ENCODE results near the gene INSC.

- TF ChIP-seq CTCF (conservative IDR thresholded peaks at IDR 0.05; ENCODE audit: low read depth, low read length): no peak
- TF ChIP-seq EZH2 (IDR thresholded peaks at IDR 0.05; ENCODE audit: low read length, unreplicated experiment): no peak
Observed at GRCh38 chr11:15248749-15249148, 134.0 kb downstream of the INSC start.
